GM23338 (cell line): Measurements from ENCODE around the gene GDF7. TPM values are rescaled to one million over a fixed set of nuclear protein-coding genes. Genes with fewer than 3 reads are reported as not detected.

Source experiments
- ATAC-seq: fragments of 200-7000 bp; cut with Tn5 transposase; 3 replicates; pipeline ENCODE4 v1.9.1; 2020
- DNase-seq: peaks from one replicate; pipeline ENCODE4 v3.0.0-alpha.2; 2015; ENCODE audit warnings: low spot score
- H2AFZ ChIP-seq: fragments of 200-600 bp; sonication (generic); 2 replicates; pipeline ENCODE4 v1.8.0; 2016; ENCODE audit warnings: antibody characterized with exemption, mild to moderate bottlenecking, moderate library complexity
- H3F3A ChIP-seq: fragments of 200-600 bp; sonication (generic); replicated peaks from 2 replicates; pipeline ENCODE4 v1.8.0; 2017; ENCODE audit warnings: antibody characterized with exemption, mixed run types, low read depth
- H3K27ac ChIP-seq: fragments of 200-600 bp; sonication (generic); 2 replicates; pipeline ENCODE4 v1.6.1; 2016; ENCODE audit warnings: low read depth
- H3K27me3 ChIP-seq: fragments of 200-600 bp; sonication (generic); 2 replicates; pipeline ENCODE4 v1.8.0; 2016; ENCODE audit warnings: mild to moderate bottlenecking, mixed run types, moderate library complexity; ENCODE audit not compliant: insufficient read depth
- H3K36me3 ChIP-seq: fragments of 200-600 bp; sonication (generic); 2 replicates; pipeline ENCODE4 v1.8.0; 2016; ENCODE audit warnings: mild to moderate bottlenecking; ENCODE audit not compliant: insufficient read depth
- H3K4me1 ChIP-seq: fragments of 200-600 bp; sonication (generic); 2 replicates; pipeline ENCODE4 v1.8.0; 2016; ENCODE audit warnings: mild to moderate bottlenecking, moderate library complexity; ENCODE audit not compliant: insufficient read depth
- H3K4me2 ChIP-seq: fragments of 200-600 bp; sonication (generic); 2 replicates; pipeline ENCODE4 v1.7.1; 2017; ENCODE audit warnings: mixed run types
- H3K4me3 ChIP-seq: fragments of 200-600 bp; sonication (generic); 2 replicates; pipeline ENCODE4 v1.6.1; 2016; ENCODE audit warnings: mixed run types
- H3K79me2 ChIP-seq: fragments of 200-600 bp; sonication (generic); replicated peaks from 2 replicates; pipeline ENCODE4 v1.8.0; 2017; ENCODE audit warnings: mild to moderate bottlenecking; ENCODE audit not compliant: insufficient read depth
- H3K9me2 ChIP-seq: fragments of 200-600 bp; sonication (generic); 2 replicates; pipeline ENCODE4 v1.8.0; 2017; ENCODE audit not compliant: insufficient read depth
- H4K20me1 ChIP-seq: fragments of 200-600 bp; sonication (generic); replicated peaks from 2 replicates; pipeline ENCODE4 v1.8.0; 2017; ENCODE audit warnings: mild to moderate bottlenecking; ENCODE audit not compliant: insufficient read depth
- H3K27ac Mint-ChIP-seq: 2 replicates; pipeline ENCODE4 v1.8.0; 2020; ENCODE audit warnings: inconsistent platforms, mild to moderate bottlenecking, moderate library complexity, mixed read lengths
- H3K27me3 Mint-ChIP-seq: 3 replicates; pipeline ENCODE4 v1.8.0; 2022; ENCODE audit warnings: low read depth, mild to moderate bottlenecking, moderate library complexity, mixed read lengths, inconsistent platforms; ENCODE audit not compliant: insufficient read depth, poor library complexity
- H3K36me3 Mint-ChIP-seq: 3 replicates; pipeline ENCODE4 v1.8.0; 2021; ENCODE audit warnings: low read depth, mild to moderate bottlenecking, inconsistent platforms, moderate library complexity, mixed read lengths
- H3K4me1 Mint-ChIP-seq: 3 replicates; pipeline ENCODE4 v1.8.0; 2020; ENCODE audit warnings: mild to moderate bottlenecking, inconsistent platforms, mixed read lengths
- H3K4me3 Mint-ChIP-seq: 3 replicates; pipeline ENCODE4 v1.8.0; 2021; ENCODE audit warnings: moderate library complexity, mild to moderate bottlenecking, inconsistent platforms, mixed read lengths
- H3K9me3 Mint-ChIP-seq: 3 replicates; pipeline ENCODE4 v1.8.0; 2020; ENCODE audit warnings: moderate library complexity, mild to moderate bottlenecking, inconsistent platforms, mixed read lengths
- EZH2 ChIP-seq: fragments of 200-600 bp; sonication (generic); IDR thresholded peaks from one replicate; pipeline ENCODE4 v1.8.0; 2017; ENCODE audit warnings: antibody characterized with exemption, mild to moderate bottlenecking, low read depth; ENCODE audit not compliant: unreplicated experiment
- EZH2phosphoT487 ChIP-seq: fragments of 200-600 bp; sonication (generic); IDR thresholded peaks from one replicate; pipeline ENCODE4 v1.8.1; 2018; ENCODE audit warnings: antibody characterized with exemption; ENCODE audit not compliant: unreplicated experiment
- JUNB ChIP-seq: IDR thresholded peaks from one replicate; pipeline ENCODE4 v1.6.1; 2016; ENCODE audit warnings: antibody characterized with exemption; ENCODE audit not compliant: unreplicated experiment
- NANOG ChIP-seq: IDR thresholded peaks from 2 replicates; pipeline ENCODE4 v1.6.1; 2016; ENCODE audit warnings: antibody characterized with exemption, borderline replicate concordance
- ZNF114 ChIP-seq: fragments of 250-450 bp; sonication (Bioruptor Pico); IDR thresholded peaks from 2 replicates; pipeline ENCODE4 v1.5.0; 2020; ENCODE audit warnings: mild to moderate bottlenecking, moderate library complexity
- ZNF331 ChIP-seq: fragments of 250-450 bp; sonication (Bioruptor Pico); IDR thresholded peaks from 2 replicates; pipeline ENCODE4 v1.5.0; 2020; ENCODE audit warnings: low read depth, mild to moderate bottlenecking, moderate library complexity
- polyA plus RNA-seq: library from polyadenylated mRNA; unstranded; fragments of >200 nt; fragmentation: Nextera tagmentation; extraction: Ambion mirVana; gene quantifications from 2 replicates; pipeline ENCODE4 v1.2.1, GENCODE V29; 2016
- total RNA-seq: library from RNA; depleted of rRNA; stranded (reverse); fragments of >200 nt; shearing (Covaris generic); gene quantifications from 2 replicates; pipeline ENCODE4 v1.2.3, GENCODE V29; 2014
- TF ChIP-seq, protein P1 (sequence below), 2 experiments: fragments of 200-600 bp in 1 of 2; sonication (generic) in 1 of 2; conservative IDR thresholded peaks; 2 replicates each; pipeline versions ENCODE4 v1.5.1 to v1.6.1; 2016 to 2017; ENCODE audit warnings: antibody characterized with exemption in 2 of 2, low read depth in 2 of 2, mild to moderate bottlenecking in 2 of 2, moderate library complexity in 1 of 2
- TF ChIP-seq, protein P2 (sequence below): IDR thresholded peaks from 2 replicates; pipeline ENCODE4 v1.6.1; 2016; ENCODE audit warnings: antibody characterized with exemption

The GDF7 gene
- total and polyA plus RNA-seq, 2 experiments from 2014 or later, result 0.19 to 0.52 TPM

DNA sequence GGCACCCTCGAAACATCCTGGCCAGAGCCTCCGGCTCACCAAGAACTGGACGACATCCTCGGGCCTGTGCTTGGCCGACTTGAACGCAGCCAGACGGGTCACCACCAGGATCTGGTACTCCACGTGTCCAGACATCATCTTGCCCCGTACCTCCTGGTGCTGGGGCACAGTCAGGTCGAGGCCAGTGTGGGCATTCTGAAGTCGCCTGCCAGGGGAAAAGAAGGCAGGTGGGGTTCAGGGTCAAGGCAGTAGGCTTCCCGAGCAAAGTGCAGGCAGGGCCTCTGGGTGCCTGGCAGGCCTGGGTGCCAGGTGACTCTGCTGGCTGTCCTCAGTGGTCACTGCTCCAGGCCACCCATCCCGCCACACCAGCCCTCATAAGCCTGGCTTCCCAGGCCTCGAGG lies 21.6 kb upstream of the GDF7 start:
- no peak overlapping the region for H3K4me3 Mint-ChIP-seq
- no peak overlapping the region for H3K27ac ChIP-seq
- H4K20me1 ChIP-seq, result no peaks in the 10 kb centered on the region
- no peak for TF ChIP-seq NANOG
- TF ChIP-seq EZH2, result no peak
- H3F3A ChIP-seq, result no peaks in the 10 kb centered on the region
- no peaks in the 10 kb centered on the region for H3K9me2 ChIP-seq
- peaks cover 6% of the 10 kb centered on the region for H3K4me1 ChIP-seq
- H3K4me2 ChIP-seq, result no peak overlapping the region
- H3K4me1 Mint-ChIP-seq, result peaks cover 19% of the 10 kb centered on the region
- no peaks in the 10 kb centered on the region for H3K36me3 ChIP-seq
- DNase-seq, result no peak
- no peak overlapping the region for H2AFZ ChIP-seq
- no peak for ATAC-seq
- no peaks in the 10 kb centered on the region; the same call in 1 of the 3 replicates for H3K36me3 Mint-ChIP-seq
- H3K27me3 Mint-ChIP-seq, result peaks cover 15% of the 10 kb centered on the region
- H3K27ac Mint-ChIP-seq, result no peak overlapping the region
- H3K9me3 Mint-ChIP-seq, result no peaks in the 10 kb centered on the region; the same call in 2 of the 3 replicates
- H3K4me3 ChIP-seq, result no peak overlapping the region
- peaks cover 8% of the 10 kb centered on the region; the same call in 1 of the 2 replicates for H3K27me3 ChIP-seq
- H3K79me2 ChIP-seq, result no peaks in the 10 kb centered on the region

DNA sequence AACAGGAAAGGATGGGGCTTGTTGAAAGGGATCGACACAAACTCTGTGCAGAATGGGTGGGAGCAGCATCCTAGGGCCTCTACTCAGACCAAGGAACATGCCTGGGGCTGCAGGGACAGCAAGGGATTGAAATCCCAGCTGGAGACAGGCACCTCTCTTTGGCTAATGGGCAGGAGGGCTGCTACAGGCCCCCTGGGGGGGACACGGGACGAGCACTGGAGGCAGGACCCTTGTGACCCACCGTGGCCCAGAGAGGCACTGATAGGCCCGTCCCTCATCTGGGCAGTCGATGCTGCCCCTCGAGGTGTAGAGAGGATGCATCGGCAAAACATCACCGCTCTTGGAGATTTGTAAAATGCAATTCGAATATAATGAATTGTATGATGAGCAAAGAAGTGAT lies 21.2 kb upstream of the GDF7 start:
- no peaks in the 10 kb centered on the region for H3F3A ChIP-seq
- no peak overlapping the region for H3K4me3 Mint-ChIP-seq
- H3K36me3 ChIP-seq, result no peaks in the 10 kb centered on the region
- H3K4me1 Mint-ChIP-seq, result peaks cover 20% of the 10 kb centered on the region
- no peaks in the 10 kb centered on the region; the same call in 2 of the 3 replicates for H3K9me3 Mint-ChIP-seq
- TF ChIP-seq JUNB (no peak), ZNF114 (CRISPR knock-in tag) (no peak), ZNF331 (CRISPR knock-in tag) (no peak), EZH2phosphoT487 (no peak), EZH2 (no peak)
- TF ChIP-seq, protein P1, sequence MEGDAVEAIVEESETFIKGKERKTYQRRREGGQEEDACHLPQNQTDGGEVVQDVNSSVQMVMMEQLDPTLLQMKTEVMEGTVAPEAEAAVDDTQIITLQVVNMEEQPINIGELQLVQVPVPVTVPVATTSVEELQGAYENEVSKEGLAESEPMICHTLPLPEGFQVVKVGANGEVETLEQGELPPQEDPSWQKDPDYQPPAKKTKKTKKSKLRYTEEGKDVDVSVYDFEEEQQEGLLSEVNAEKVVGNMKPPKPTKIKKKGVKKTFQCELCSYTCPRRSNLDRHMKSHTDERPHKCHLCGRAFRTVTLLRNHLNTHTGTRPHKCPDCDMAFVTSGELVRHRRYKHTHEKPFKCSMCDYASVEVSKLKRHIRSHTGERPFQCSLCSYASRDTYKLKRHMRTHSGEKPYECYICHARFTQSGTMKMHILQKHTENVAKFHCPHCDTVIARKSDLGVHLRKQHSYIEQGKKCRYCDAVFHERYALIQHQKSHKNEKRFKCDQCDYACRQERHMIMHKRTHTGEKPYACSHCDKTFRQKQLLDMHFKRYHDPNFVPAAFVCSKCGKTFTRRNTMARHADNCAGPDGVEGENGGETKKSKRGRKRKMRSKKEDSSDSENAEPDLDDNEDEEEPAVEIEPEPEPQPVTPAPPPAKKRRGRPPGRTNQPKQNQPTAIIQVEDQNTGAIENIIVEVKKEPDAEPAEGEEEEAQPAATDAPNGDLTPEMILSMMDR (conservative IDR thresholded peaks at IDR 0.05; ENCODE audit: low read depth in 2 of 2), result no peak
- TF ChIP-seq, protein P2, sequence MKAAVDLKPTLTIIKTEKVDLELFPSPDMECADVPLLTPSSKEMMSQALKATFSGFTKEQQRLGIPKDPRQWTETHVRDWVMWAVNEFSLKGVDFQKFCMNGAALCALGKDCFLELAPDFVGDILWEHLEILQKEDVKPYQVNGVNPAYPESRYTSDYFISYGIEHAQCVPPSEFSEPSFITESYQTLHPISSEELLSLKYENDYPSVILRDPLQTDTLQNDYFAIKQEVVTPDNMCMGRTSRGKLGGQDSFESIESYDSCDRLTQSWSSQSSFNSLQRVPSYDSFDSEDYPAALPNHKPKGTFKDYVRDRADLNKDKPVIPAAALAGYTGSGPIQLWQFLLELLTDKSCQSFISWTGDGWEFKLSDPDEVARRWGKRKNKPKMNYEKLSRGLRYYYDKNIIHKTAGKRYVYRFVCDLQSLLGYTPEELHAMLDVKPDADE, result no peak
- H3K36me3 Mint-ChIP-seq, result no peaks in the 10 kb centered on the region; the same call in 1 of the 3 replicates
- no peak overlapping the region for H3K4me3 ChIP-seq
- H4K20me1 ChIP-seq, result no peaks in the 10 kb centered on the region
- no peak for ATAC-seq
- no peak overlapping the region for H2AFZ ChIP-seq
- H3K27ac Mint-ChIP-seq, result no peak overlapping the region
- H3K4me2 ChIP-seq, result no peak overlapping the region
- H3K27me3 ChIP-seq, result peaks cover 10% of the 10 kb centered on the region; the same call in 1 of the 2 replicates
- DNase-seq, result no peak
- H3K27ac ChIP-seq, result no peak overlapping the region
- peaks cover 15% of the 10 kb centered on the region for H3K27me3 Mint-ChIP-seq
- no peaks in the 10 kb centered on the region for H3K79me2 ChIP-seq
- peaks cover 8% of the 10 kb centered on the region for H3K4me1 ChIP-seq
- no peaks in the 10 kb centered on the region for H3K9me2 ChIP-seq

DNA sequence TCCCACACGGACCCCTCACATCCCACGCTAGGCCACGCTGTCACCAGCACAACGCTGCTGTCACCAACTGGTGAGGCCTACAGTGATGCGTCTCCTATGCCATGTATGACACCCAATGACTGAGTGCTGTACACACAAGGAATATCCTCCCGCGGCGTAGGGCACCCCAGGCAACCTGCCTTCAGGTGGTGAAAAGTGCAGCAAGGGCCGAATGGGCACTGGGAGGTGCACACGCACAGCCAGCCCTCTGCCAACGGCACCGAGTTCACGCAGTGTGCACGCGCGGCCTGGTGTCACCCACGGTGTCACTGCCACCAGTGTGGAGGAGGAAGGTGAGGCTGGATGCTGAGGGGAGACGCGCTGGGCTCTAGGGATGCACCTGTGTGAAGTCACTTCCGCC lies 20.5 kb upstream of the GDF7 start:
- Mint-ChIP-seq H3K9me3 (no peaks in the 10 kb centered on the region; the same call in 2 of the 3 replicates), H3K27ac (no peak overlapping the region), H3K36me3 (no peaks in the 10 kb centered on the region; the same call in 1 of the 3 replicates), H3K4me1 (peaks cover 20% of the 10 kb centered on the region), H3K4me3 (no peak overlapping the region), H3K27me3 (peaks cover 18% of the 10 kb centered on the region)
- DNase-seq (no peak), ATAC-seq (no peak)
- Histone ChIP-seq H3F3A (no peaks in the 10 kb centered on the region), H3K79me2 (no peaks in the 10 kb centered on the region), H3K4me1 (peaks cover 10% of the 10 kb centered on the region), H4K20me1 (no peaks in the 10 kb centered on the region), H3K36me3 (no peaks in the 10 kb centered on the region), H3K27ac (no peak overlapping the region), H3K4me2 (no peak overlapping the region), H2AFZ (no peak overlapping the region), H3K27me3 (peaks cover 10% of the 10 kb centered on the region; the same call in 1 of the 2 replicates), H3K4me3 (no peak overlapping the region), H3K9me2 (no peaks in the 10 kb centered on the region)
- no peak for TF ChIP-seq ZNF331 (CRISPR knock-in tag)
